Measurements from ENCODE around the gene MARCHF6. TPM values are rescaled to one million over a fixed set of nuclear protein-coding genes. Genes with fewer than 3 reads are reported as not detected.
"Not testable (repeated sequence)": the region's sequence is repeated elsewhere in the genome, so short reads cannot be mapped to it uniquely, and the experiment has no call there.

MARCHF6 gene
- total RNA-seq, 1 donor from 2014 or later: 43.9 TPM

DNA sequence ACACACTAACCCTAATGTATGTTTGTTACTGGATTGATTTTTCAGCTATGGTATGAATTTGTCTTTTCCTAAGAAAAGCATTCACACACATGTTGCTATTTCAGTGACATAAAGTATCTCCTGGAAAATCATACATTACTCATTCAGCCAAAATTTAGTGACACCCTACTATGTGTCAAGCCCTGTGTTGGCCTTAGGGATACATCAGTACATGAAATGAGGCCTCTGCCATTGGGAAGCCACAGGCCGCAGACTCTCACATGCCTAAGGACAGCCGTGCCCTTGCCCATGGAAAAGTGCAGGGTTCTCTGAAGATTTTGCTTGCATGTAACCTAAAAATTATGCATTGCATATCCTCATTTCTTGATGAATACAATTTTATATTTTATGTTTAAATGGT is 5.2 kb upstream of the MARCHF6 start:
- no peak for DNase-seq (ENCODE audit: low read depth, low spot score)

DNA sequence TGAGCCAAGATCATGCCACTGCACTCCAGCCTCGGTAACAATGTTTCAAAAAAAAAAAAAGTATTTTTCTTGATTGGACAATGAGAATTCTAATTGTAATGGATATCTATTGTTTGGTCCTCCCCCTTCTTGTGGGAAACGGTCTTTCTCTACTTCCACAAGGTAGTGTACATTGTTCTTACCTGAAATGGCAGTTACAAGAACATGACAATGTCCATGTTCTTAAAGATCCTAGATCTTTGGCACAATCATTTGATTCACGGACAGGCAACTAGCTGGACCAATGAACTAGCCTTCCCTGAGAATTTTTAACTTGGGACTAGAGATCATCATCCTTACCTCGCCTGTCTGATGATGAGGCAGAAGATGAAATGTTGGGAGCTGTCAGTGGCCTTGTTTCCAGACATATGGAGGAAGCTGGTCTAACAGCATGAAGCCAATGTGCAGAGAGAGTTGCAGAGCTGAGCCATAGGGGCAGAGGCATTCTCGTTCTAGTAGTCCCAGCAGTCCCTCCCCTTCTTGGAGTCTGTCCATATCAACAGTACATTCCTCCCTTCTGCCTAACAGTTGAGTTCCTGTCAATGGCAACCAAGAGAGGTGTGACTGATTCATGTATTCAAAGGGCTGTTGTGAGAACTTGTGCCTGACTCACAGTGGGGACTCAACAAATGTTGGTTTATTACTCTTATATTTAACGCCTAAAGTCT is 2.1 kb upstream of the MARCHF6 start:
- DNase-seq (ENCODE audit: low read depth, low spot score): peak; percentile 41

DNA sequence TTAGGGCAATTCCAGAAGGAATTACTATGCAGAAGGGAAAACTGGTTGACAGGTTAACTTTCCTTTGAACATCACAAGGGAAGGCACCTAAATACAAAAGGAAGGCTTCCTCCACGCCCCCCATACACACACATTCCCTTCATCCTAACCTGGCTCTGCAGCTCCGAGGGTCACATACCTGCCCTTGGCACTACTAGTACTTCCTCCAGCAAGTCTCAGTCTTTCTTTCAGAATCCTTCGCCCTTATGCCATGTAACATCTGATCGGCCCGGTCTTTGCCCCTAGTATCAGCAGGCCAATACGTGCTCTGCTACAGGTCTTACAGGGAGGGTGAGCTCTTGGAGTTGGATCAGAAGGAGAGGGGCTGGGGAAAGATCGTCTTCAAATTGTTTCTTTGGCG is 1.6 kb upstream of the MARCHF6 start:
- no peak for DNase-seq (ENCODE audit: low read depth, low spot score)

DNA sequence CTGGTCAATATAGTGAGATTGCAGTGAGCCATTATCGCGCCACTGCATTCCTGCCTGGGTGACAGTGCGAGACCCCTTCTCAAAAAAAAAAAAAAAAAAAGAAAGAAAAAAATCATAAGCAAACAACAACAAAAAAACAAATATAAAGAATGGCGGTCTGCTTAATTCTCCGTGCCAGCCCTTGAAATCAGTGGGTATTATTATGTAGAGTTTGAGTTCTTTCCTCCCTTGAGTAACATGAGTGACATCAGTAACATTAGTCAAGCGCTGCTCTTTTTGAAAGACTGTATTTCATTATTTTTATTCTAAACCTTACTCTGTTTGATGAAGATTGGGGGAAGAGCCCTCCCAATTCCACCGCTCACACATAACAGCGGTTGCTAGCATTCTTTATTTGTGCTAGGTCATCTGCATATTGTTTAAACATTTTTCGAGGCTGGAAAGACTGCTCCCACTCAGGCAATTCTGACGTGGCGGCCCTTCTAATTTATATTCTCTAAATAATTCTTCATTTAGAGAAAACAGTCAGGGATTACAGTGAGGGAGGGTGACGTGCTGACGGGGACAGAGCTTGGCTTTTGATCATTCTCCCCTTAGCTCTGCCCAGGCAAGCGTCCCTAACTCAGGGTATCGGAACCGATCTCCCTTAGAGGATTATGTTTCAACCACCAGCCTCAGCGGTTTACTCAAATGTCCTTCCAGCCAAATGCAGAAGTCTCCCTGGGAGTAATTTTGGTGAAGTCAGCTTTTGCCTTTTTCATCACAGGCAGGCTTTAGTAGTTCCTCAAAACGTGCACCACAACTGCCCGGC is 860 bp upstream of the MARCHF6 start:
- no peak for DNase-seq (ENCODE audit: low read depth, low spot score)

DNA sequence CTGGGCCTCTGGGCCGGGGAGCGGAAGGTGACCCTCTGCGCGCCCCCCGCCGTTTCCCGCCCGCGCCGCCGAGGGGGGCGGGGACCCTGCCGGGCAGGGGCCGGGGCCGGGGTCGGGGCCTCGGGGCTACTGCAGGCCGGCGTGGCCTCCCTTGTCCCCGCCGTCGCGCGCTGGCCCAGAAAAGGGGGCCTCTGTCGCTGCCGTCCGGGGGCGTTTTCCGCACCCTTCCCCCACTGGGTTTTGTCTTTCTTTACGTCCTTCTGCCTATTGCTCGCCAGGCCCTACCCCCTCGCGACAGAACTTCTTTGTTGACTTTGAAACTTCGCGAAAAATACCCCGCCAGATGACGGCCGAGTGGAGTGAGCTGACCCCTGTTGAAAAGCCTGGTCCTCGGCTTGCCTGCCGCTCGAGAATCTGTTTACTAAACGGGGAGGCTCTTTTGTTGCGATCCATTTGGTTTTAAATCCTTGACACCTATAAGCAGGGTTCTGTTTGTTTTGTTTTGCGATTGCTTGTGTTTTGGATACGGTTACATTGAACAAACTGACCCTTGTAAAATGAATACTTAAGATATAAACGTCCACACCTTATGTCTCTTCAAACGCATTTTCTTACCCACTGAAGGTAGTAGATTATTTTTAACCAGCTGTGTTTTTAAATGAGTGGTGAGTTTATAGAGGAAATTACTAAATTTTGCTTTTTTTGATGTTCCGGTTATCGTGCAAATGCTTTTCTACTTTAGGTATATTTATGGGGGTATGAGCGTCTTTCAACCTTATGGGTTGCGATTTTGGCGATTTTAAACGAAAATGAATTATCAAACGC is 765 bp downstream of the MARCHF6 start:
- no peak for DNase-seq (ENCODE audit: low read depth, low spot score)

DNA sequence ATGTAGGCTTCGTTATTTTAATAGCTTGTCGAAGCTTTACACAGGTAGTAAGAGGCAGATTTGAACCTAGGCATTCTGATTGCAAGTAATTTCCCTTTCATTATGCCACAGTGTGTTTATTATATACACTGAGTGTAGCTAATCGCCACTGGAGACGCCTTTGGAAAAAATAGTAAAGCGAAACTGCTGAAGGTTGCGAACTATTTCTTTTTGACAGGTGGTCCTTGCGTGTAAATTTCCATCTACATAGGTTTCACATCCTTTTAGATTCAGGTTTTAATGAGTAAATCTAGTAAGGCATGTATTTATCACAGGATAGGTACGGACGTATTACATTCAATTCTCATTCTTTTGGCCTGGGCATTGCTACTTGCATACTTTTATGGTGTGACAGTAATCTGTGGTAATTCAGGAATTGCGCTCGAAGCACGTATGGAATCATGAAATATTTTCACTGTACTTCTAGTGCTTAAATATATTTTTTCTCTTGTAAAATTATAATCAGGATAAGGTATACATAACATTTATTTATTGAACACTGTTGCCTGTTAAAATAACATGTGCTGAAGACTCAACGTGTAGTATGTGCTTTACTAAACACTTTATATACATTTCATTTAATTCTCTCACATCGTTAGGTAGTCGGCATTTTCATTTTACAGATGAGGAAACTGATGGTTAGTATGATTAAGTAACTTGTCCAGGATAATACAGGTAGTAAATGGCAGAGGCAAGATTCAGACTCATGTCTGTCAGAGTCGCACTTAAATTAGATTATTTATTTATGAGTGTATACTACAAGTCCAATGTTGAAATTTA is 1.8 kb downstream of the MARCHF6 start:
- DNase-seq (ENCODE audit: low read depth, low spot score): no peak

DNA sequence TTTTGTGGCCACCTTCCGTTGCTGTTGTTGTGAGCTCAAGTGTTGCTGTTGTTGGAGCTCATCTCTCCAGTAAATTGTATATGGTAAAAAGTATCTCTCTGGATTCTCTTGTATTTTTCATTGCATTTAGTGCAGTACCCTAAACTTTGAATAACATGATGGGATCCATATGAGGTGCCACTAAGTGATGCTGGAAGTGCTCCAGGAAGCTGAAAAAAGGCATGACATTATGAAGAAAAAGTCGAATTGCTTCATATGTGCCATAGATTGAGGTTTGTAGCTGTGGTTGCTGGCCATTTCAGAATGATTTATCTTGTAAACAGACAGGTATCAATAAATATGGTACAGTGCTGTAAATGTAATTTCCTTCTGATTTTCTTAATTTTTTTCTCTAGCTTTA is 5.5 kb downstream of the MARCHF6 start:
- DNase-seq (ENCODE audit: low read depth, low spot score): no peak

DNA sequence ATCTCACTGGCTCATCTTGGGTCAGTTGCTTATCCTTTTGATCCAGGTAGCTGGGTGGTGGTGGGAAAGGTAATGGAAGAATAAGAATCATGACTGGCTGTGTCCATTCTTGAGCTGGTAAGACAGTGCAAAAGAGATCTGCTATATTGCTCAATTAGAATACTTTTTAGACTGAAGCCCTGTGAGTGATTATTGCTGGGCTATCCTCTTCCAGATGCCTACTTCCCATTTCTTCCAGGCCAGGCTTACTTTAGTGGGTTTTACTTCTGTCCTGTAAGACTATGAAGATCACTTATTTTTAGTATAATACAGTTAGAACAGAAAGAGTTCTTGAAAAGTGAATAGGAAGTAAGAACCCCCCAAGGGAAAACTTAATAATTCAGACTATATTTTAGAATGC is 7.2 kb downstream of the MARCHF6 start:
- no peak for DNase-seq (ENCODE audit: low read depth, low spot score)

DNA sequence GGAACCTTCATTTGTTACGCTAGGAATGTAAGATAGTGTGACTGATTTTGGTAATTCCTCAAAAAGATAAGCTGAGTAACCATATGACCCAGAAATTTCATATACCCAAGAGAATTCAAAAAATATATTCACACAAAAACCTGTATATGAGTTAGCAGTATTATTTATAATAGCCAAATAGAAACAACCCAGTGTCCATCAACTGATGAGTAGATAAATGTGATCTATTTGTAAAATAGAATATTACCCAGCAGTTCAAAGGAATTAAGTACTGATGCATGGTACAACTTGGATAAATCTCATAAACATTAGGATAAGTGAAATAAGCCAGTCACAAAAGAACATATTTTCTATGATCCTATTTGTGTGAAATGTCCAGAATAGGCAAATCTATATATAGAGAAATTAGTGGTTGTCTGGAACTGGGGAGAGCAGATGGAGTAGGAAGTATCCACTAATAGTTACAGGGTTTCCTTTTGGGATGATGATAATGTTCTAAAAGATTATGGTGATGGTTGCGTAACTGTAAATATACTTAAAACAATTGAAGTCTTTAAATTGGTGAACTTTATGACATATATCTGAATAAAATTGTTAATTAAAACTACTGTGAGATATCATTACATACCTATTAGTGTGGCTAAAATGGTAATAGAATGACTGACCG is 10.2 kb downstream of the MARCHF6 start:
- DNase-seq (ENCODE audit: low read depth, low spot score): no peak

DNA sequence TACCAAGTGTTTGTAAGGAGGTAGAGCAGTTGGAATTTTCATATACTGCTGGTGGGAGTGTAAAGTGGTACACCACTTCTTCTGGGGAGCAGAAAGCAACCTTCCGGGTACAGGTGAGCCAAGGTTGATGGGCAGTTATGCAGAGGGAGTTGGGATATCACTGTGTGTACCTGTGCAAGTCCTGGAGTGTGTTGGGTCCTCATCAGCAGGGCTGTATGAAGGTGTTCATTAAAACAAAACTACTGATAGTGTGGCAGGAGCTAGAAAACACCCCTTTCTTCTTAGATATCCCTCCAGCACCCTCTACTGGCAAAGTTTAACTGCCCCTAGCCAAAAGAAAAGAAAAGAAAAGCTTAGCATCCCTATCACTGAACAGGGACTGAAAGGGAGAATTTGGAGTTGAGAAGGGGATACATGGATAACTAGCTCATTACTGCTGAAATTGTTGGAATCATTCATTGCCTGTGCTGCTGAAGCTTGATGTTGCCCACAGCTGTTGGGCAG is 10.7 kb downstream of the MARCHF6 start:
- DNase-seq (ENCODE audit: low read depth, low spot score): no peak

DNA sequence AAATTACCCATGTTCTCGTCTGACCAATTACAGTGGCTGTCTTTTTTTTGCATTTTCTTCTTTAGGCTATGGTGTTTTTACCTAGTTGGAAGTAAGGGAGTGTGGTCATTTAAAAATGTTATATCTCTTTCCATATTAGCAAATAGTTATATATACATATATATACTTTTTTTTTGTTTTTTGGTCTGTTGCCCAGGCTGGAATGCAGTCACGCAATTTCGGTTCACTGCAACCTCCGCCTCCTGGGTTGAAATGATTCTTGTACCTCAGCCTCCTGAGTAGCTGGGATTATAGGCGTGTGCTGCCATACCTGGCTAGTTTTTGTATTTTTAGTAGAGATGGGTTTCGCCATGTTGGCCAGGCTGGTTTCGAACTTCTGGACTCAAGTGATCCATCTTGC is 12.3 kb downstream of the MARCHF6 start:
- DNase-seq (ENCODE audit: low read depth, low spot score): no peak

DNA sequence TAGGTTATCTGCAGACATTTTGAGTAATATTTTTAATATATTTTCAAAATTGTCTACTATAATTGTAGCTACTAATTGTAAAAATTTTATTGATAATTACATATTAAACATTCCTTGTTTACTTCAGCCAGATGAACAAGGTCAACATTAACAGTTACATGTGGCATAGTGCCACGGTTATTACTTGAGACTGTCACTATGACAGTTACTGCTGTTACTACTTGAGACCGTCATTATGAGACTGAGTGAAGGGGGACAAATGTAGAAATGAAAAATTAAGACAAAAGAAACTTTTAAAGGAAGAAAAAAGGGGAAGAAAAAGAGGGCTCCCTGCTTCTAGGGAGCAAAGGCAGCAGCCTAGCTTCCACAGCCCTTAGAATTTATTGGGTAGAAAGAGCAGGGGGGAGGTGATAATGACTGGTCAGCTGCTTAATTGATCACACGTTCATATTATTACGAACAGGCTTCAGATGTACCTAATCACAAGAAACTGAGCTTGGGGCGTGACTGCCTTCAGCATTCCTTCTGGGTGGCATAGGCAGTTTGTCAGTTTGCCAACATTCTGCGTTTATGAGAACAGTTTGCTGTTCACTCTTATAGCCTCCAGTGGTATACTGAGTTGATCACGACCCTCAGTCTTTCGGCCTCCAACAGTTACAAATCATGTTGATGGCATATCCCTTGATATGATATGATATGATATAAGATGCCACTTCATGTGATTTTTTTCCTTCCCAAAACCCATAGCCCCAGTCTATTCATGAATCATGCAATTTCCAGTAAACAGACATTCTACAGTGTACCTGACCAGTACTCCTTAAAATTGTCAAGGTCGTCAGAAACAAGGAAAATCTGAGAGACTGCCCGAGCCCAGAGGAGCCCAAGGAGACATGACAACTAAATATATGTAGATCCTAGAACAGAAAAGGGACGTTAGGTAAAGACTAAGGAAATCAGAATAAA is 13.1 kb downstream of the MARCHF6 start:
- DNase-seq (ENCODE audit: low read depth, low spot score): no peak

DNA sequence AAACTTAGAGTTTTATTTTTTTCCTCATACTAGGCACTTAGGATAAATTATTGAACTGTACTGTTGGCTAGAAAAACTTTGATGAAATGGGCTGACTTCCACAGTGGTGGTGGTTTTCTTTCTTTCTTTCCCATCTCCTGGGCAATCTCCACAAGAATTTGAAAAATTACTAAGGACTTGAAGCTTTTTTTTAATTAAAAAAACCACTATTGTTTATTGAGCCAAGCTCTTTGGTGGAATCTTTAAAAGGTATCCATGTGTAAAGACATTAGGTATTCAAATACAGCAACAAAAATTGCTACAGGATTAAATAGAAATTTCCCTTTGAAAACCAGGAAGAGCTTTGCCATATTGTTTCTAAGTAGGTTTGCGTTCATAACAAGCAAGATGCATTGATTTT is 14.1 kb downstream of the MARCHF6 start:
- DNase-seq (ENCODE audit: low read depth, low spot score): no peak

DNA sequence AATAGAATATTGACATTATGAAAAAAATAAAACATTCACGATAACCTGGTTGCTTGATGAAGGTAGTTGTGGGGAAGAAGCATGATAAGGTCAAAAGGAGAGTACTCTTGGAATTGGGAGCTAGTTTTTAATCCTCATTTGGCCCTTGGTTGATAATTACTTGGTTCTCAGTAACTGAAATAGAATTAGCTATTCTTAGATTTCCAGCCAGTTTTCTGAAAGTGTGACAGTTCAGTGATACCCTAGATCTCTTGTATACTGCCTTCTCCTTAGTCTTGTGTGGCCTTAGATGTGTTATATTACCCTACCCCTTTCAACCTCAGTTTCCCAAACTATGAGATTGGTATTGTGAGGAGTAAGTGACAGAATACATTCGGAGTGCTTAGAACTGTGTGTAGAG is 17.4 kb downstream of the MARCHF6 start:
- no peak for DNase-seq (ENCODE audit: low read depth, low spot score)

DNA sequence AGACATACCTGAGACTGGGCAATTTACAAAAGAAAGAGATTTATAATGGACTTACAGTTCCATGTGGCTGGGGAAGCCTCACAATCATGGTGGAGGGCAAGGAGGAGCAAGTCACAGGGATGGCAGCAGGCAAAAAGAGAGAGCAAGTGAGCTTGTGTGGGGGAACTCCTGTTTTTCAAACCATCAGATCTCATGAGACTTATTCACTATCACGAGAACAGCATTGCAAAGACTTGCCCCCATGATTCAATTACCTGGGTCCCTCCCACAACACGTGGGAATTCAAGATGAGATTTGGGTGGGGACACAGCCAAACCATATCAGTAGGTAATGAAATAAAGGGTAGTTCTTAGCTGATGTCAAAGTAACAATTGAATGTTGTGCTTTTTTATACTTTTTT is 17.9 kb downstream of the MARCHF6 start:
- not testable (repeated sequence) for DNase-seq (ENCODE audit: low read depth, low spot score)

DNA sequence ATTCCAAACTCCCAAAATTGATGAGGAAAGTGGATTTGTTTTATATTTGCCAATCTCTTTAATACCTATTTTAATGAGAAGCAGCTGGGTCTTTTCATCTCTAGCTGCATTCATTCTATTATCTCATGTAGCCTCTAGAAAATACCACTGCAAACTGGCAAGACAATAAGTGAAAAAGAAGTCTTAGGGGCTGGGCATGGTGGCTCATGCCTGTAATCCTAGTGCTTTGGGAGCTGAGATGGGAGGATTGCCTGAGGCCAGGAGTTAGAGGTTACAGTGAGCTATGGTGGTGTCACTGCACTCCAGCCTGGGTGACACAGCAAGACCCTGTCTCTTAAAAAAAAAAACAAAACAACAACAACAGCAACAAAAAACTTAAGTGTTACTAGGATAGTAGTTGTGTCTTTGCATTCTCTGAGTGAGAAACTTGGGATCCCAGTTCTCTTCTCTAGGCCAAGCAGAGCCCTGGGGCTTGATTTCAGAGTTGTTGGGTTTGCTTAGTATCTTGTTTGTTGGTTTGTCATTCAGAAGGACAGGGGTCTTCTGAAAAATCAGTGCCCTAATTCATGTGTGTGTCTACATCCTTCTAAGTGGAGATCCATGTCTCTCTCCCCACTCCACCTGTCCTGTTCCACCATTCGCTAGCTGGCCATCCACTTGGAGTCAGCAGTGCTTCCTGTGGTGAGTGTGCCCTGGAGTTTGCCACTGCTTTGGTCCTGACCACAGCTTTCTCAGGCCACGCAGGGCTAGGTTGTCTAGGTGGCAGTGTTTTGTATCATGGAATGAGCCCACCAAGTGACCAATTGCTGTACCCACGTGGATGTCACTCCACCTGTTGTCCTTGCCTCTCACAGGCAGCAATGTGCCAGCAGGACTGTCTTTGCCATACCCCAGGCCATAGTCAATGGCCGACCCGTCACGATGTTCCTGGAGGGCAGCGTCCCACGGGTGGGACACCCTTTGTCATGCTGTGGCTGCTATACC is 19.5 kb downstream of the MARCHF6 start:
- no peak for DNase-seq (ENCODE audit: low read depth, low spot score)

DNA sequence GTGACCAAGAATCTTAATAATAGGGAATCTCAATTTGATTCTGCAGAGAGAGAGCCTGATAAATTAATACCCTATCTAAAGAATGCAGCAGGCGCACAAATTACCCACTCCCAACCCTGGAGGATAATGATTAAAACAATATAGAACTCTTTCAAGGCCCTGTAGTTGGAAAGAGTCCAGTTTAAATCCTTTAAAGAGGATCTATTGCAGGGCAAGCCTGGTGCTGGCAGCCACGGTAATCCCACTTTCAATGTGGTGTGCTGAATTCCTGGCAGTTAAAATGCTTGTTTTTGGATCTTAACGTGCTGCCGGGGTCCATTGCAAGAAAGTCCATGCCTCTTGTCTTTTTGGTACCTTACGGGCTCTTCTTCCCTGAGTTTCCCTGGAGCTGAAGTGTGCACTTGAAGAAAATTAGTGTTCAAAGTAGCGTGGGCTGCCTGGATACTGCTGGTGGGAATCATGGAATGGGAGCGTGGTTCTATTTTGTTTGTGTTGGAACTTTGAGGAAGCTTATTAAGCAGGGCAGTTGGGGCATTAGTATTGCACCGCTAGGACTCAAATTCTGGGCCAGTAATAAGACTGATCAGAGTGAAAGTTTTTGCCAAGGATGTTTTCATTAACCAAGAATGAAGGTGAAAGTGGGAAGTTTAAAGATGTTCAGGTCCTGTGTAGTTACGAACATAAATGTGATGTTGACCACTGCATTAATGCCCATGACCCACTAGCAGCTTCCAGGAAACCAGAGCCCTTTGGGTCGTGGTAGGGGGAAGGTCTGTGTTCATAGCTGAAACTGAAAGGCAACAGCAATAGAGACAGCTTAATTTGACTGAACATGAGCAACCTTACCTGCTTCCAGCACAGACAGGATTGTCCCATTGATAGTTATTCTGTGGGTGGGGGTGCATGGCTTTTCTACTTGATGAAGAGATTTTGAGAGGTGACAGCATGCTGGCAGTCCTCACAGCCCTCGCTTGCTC is 20.8 kb downstream of the MARCHF6 start:
- no peak for DNase-seq (ENCODE audit: low read depth, low spot score)
